C4-2B (cell line): Measurements from ENCODE around the gene ENTPD1.

Experiments used
- CTCF ChIP-seq: fragments of 450-650 bp; conservative IDR thresholded peaks from 2 replicates; pipeline ENCODE4 v1.5.1; 2017; ENCODE audit warnings: mild to moderate bottlenecking
- ZFX ChIP-seq: fragments of 450-650 bp; IDR thresholded peaks from 2 replicates; pipeline ENCODE4 v1.6.1; 2017

GRCh38 chr10:95821720-95822119 is 65.8 kb downstream of the ENTPD1 start:
- TF ChIP-seq CTCF: no peak
- no peak for TF ChIP-seq ZFX
